Vagina (tissue), 2 donors: Measurements from ENCODE around the gene DSPP.

Experiments used
- POLR2A ChIP-seq, 2 donors: fragments of 450-650 bp; IDR thresholded peaks; one replicate each; pipeline ENCODE4 v1.6.1; 2017; ENCODE audit warnings: antibody characterized with exemption in 2 of 2, mild to moderate bottlenecking in 2 of 2, moderate library complexity in 2 of 2
- TF ChIP-seq, protein P1 (sequence below), 3 experiments: fragments of 450-650 bp in 2 of 3; fragments of 200-600 bp in 1 of 3; sonication (generic) in 1 of 3; IDR thresholded peaks; one replicate each; pipeline ENCODE4 v1.5.1; 2017 to 2019; ENCODE audit warnings: antibody characterized with exemption in 3 of 3, mild to moderate bottlenecking in 2 of 3, moderate library complexity in 2 of 3

DNA sequence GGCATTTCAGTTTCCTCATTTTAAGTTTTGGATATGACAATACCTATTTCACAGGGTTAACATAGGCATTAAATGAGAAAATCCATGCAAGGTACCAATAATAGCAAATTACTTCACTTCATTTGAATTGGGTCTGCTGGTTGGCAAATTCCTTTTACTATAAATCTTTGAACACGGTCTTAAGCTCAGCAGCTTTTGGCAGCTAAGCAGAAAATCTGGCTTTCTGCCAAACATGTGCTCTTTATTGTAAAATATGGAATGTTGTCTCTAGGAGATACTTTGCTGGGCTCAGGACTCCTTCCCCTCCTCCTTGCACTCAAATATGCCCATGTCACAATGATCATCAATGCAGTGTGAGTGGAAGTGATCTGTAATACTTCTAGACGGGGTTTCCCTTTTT lies 24.9 kb downstream of the DSPP start:
- TF ChIP-seq, protein P1, sequence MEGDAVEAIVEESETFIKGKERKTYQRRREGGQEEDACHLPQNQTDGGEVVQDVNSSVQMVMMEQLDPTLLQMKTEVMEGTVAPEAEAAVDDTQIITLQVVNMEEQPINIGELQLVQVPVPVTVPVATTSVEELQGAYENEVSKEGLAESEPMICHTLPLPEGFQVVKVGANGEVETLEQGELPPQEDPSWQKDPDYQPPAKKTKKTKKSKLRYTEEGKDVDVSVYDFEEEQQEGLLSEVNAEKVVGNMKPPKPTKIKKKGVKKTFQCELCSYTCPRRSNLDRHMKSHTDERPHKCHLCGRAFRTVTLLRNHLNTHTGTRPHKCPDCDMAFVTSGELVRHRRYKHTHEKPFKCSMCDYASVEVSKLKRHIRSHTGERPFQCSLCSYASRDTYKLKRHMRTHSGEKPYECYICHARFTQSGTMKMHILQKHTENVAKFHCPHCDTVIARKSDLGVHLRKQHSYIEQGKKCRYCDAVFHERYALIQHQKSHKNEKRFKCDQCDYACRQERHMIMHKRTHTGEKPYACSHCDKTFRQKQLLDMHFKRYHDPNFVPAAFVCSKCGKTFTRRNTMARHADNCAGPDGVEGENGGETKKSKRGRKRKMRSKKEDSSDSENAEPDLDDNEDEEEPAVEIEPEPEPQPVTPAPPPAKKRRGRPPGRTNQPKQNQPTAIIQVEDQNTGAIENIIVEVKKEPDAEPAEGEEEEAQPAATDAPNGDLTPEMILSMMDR (IDR thresholded peaks at IDR 0.05): no peak
- no peak for TF ChIP-seq POLR2A (IDR thresholded peaks at IDR 0.05)
